Germinal center (tissue), 1 donor: Measurements from ENCODE around the gene IFNGR1.
A peak's percentile ranks its signal among the peaks of the same experiment; 100 is the strongest.
"Not testable (repeated sequence)": the region's sequence is repeated elsewhere in the genome, so short reads cannot be mapped to it uniquely, and the experiment has no call there.

ENCODE experiments used
- DNase-seq: peaks from one replicate; pipeline ENCODE4 v3.0.0; 2012; ENCODE audit warnings: mixed read lengths, low spot score

IFNGR1 gene

GRCh38 chr6:137236581-137237355, 17.6 kb upstream of the IFNGR1 start:
- no peak for DNase-seq

GRCh38 chr6:137235686-137236085, 16.5 kb upstream of the IFNGR1 start:
- no peak for DNase-seq

DNA sequence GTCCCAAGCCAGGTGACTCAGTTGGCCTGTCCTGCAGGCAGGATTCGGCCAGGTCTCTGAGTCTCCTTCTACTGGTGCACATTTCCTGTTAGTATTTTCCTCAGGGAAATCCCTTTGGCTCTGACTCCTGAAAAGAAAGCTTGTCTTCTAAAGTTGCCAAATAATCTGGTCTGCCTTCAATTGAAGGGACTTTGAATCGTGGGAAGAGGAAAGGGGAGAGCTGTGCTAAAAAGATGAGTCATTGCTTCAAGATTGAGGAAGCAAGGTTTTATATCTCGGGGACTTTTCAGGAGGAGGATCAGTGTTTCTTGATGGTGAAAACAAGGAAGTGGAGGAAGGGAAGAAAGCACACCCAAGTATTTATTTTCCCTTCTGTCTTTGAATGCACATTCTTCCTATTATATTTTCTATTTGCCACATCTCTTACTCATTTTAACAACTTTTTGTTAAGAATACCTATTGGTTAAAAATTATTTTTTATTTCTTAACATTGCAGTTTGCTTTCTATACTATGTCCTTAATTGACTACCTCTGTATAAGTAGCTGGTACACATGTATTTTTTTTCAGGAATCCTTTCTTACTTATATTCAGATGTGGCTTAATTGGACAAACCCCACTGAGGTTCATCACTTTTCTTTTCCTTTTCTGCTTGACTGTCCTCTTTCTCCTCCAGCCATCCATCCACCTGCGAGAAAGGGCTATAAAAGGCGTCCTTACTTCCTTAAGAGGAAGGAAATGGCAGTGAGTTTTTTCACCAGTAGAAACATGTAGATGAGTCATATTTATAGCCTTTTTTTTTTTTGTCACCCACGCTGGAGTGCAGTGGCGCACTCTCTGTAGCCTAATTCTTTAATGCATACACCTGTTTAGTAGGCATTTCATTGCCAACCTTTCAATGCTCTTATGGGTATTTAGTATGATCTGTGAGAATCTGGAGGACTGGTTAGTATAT, 15.0 kb upstream of the IFNGR1 start:
- no peak for DNase-seq

DNA sequence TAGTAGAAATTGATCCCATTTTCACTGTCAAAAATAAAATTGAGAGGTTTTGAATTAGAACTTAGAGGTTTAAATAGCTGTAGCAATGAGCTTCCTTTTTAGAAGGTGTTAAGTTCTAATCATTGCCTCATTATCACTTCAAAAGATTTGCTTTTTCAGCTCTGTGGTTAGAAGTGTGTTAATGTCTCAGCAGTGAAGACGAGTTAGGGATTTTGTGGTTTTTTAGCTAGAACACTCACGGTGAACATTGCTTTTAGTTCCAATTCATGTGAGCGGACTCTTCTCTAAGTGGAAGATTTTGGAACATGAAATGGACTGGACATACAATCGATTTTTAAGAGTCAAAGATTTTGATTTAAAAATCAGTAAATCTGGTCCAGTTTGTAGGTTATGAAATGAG, 12.7 kb upstream of the IFNGR1 start:
- no peak for DNase-seq

DNA sequence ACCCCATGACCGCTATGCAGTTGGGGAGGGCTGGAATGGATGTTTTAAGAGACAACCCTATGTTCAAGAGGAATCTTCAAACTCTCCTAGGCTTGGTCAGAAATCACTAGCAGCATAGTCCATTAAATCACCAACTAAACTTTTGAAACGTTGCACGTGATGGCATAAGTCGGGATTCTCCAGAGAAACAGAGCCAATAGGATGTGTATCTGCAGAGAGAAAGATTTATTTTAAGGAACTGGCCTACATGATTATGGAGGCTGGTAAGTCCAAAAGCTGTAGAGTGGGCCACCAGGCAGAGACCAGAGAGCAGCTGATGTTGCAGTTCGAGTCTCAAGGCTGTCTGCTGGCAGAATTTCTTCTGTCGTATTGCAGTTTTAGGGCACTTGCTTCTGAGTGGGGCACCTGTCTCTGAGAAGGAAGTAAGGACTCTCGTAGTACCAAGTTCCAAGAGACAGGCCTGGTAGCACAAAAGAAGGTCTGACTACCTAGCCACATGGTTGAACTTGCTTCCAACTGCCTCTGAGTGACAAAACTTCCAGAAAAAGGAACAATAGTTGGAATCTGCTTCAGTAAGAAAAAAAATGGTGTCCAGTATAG, 11.9 kb upstream of the IFNGR1 start:
- no peak for DNase-seq

DNA sequence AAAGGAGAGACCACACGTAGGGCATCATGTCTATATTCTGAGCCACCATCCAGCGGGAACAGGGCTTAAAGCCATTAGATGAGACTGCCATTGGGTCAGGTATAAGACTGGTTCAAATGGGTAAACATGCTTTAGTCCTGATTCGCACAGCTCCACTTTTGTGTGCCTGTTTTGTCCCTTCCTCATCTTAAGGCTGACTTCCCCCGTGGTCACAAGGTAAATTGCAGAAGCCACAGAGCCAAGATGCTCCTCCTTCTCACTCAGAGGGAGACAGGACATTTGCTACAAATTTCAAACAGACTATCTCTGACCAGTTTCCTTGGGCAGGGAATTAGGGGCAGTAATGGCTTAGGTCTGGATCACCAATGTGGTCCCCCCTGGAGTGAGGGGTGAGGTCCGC, 11.4 kb upstream of the IFNGR1 start:
- no peak for DNase-seq

GRCh38 chr6:137229075-137229759, 10.0 kb upstream of the IFNGR1 start:
- DNase-seq: no peak

- DNase-seq: no peak
These were observed 8.7 kb upstream of the IFNGR1 start for GRCh38 chr6:137227871-137228302.

DNA sequence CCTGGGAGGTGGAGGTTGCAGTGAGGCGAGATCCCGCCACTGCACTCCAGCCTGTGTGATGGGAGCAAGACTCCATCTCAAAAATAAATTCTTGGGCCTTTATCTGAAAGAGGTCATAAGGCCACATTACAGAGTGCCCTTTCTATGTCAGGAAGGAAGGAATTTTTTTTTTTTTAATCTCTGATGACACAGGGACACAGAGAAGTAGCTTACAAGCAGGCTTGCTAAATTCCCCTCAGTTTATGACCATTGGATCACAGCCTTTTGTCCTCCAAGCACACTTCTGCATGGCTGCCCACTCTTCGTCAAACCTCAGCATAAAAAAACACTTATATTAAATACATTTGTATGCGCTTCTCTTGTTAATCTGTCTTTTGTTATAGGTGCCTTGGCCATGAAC, 7.5 kb upstream of the IFNGR1 start:
- no peak for DNase-seq

DNA sequence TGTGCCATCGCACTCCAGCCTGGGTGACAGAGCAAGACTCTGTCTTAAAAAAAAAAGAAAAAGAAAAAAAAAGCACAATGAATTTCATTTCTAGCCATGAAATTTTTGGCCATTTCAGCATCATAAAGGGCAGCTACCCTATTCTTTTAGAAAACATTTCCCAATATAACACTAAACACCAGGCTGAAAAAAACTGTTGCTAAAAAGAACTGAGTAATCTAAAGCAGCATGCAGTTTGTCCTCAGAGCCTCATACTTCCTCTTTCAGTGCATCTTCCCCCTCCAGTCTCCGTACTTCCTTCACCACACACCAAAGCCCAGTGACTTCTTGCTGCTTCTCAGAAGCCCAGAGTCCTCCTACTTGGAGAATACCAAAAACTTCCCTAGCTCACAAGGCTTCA, 5.6 kb upstream of the IFNGR1 start:
- DNase-seq: peak; percentile 53

GRCh38 chr6:137223370-137224131, 4.4 kb upstream of the IFNGR1 start:
- no peak for DNase-seq

GRCh38 chr6:137222381-137222780, 3.2 kb upstream of the IFNGR1 start:
- peak; percentile 31 for DNase-seq

DNA sequence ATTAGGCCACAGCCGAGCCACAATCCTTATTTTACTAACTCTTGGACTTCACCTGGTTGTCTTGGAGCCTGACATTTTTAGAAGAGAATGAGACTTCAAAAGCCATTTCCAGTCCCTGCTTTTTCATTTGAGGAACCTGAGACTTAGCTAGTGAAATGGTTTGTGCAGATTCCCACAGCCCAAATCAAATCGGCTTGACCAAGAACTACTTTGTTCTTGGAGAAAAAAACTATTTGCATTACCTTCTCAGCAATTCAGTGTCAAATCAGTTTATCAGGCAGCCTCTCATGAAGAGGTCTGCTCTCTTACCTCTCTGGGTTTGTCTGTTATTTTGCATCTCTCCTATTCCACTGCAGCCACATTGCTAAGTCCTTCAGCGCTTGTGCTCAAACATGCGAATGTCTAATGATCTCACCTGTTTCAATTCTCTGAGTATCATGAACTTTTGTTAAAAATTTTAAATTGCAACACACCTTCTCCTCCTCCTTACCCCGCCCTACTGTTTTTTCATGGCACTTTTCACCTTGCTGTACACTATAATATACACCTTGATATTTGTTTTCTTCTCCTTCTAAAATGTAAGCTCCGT, 573 bp upstream of the IFNGR1 start:
- no peak for DNase-seq

DNA sequence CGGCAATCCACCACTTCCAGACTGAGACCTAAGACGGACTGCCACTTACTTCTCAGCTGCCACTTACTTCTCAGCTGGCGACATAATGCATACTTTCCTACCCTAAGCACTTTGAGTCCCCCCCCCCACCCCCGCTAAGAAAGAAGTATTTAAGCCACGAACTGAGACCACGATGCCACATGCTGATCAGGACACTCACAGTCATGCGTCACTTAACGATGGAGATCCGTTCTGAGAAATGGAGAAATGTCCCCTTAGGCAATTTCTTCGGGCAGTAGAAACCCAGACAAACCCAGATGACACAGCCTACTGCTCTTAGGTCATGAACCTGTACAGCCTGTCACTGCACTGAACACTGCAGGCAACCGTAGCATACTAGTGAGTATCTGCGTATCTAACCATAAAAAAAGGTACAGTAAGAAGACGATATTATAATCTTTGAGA, 690 bp downstream of the IFNGR1 start:
- peak; percentile 48 for DNase-seq

GRCh38 chr6:137217801-137218472, 1.2 kb downstream of the IFNGR1 start:
- peak; percentile 43 for DNase-seq

- DNase-seq: no peak
These were observed 2.2 kb downstream of the IFNGR1 start for GRCh38 chr6:137216875-137217553.

GRCh38 chr6:137216106-137216505, 3.1 kb downstream of the IFNGR1 start:
- DNase-seq: no peak

DNA sequence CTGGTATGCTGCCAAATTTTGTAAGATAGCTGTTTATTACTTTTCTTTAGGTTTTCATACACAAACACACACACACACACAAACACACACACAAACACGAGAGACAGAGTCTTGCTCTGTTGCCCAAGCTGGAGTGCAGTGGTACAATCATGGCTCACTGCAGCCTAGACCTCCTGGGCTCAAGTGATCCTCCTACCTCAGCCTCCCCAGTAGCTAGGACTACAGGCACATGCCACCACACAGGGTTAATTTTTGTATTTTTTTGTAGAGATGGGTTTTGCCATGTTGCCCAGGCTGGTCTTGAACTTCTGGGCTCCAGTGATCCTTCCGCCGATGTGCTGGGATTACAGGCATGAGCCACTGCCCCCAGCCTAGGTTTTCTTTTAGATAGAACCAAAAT, 3.6 kb downstream of the IFNGR1 start:
- not testable (repeated sequence) for DNase-seq

- no peak for DNase-seq
These were observed 4.3 kb downstream of the IFNGR1 start for GRCh38 chr6:137214931-137215330.

DNA sequence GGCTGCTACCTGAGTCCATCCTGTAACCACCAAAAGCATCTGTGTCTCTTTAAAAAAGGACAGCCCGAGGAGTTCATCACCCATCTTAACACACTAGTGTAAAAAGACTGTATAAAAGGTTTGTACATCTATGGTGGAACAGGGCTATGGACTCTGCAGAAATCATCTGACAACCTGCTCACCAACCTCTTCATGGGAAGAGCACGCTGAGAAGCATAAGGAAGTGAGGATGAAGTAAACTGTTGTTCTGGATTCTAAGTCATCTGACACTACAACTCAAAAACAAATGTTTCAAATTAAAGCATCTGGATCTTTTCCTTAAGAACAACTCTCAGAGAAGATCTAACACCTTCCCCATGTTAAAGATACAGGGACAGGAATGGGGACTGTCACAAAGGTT, 5.4 kb downstream of the IFNGR1 start:
- no peak for DNase-seq
